ENCODE data around the gene BCAS1. TPM values are rescaled to one million over a fixed set of nuclear protein-coding genes. Genes with fewer than 3 reads are reported as not detected.
A peak's percentile ranks its signal among the peaks of the same experiment; 100 is the strongest.

The BCAS1 gene
- polyA plus RNA-seq, 1 of the 3 experiments (the other 2 are of a cell fraction) = not detected

DNA sequence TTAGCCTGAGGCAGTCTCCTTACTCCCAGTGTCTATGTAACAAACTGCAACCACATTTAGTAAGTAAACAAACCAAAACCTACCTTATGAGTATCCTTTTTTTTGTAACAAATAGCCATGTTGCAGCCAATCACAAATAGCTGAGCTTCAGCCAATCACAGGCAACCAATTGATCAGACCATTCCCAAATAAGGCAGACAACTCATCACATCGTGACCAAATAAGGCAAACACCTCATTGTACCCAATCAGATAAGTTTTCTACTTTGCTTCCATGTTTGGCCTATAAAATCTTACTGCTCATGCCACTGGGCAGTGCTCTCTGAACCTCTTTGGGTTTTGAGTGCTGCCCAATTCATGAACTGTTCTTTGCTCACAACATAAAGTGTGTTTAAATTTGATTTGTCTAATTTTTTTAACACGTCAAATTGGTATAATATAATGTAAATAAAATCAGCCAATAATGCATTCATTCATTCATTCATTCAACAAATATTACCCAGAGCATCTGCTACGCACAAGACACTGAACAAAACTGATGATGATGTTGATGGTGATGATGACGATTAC, 117.8 kb downstream of the BCAS1 start (continued):
- TF ChIP-seq MEF2A (IDR thresholded peaks at IDR 0.05; ENCODE audit: borderline replicate concordance, low read depth) = no peak

DNA sequence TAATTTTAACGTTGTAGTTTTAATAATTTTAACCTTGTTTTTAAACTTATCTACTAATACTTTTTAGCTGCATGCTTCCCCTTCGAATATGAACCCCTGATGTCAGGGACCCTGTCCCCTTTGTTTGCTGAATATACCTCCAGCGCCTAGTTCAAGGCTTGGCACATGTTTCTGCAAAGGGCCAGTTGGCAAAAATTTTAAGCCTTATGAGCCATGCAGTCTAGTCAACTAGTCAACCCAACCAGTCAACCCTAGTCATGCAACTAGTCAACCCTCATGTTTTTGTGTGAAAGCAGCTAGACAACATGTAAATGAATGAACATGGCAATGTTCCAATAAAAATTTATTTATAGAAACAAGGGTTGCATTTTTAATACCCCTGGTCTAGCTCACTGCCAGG, 119.8 kb downstream of the BCAS1 start:
- Histone ChIP-seq H3F3A (replicated peaks; ENCODE audit: insufficient read depth) (peaks cover 6% of the 10 kb centered on the region), H3K4me3 (ENCODE audit: low read depth in 2 of 2, low read length in 1 of 2) (no peak overlapping the region), H3K79me2 (ENCODE audit: insufficient read depth) (no peaks in the 10 kb centered on the region), H3K4me1 (ENCODE audit: control insufficient read depth in 1 of 2, insufficient read depth in 2 of 2, low read depth in 1 of 2, low read length in 1 of 2) (peaks cover 5 to 19% of the 10 kb centered on the region in 2 experiments; a peak in 2 of 4 replicates), H3K27me3 (ENCODE audit: insufficient read depth) (no peaks in the 10 kb centered on the region), H3K4me2 (no peak overlapping the region), H3K9ac (no peak overlapping the region), H4K20me1 (ENCODE audit: insufficient read depth) (no peaks in the 10 kb centered on the region), H3K36me3 (replicated peaks in 1 of 2; ENCODE audit: control insufficient read depth in 1 of 2, insufficient read depth in 2 of 2, low read length in 1 of 2) (no peaks in the 10 kb centered on the region), H3K9me3 (no peaks in the 10 kb centered on the region), H3K27ac (ENCODE audit: low read depth in 2 of 2, low read length in 1 of 2) (no peak overlapping the region), H2AFZ (ENCODE audit: low read depth) (no peak overlapping the region), H3K9me2 (no peaks in the 10 kb centered on the region)
- TF ChIP-seq TAF1 (IDR thresholded peaks at IDR 0.05; ENCODE audit: borderline replicate concordance, low read depth, low read length) (no peak), NFIC (IDR thresholded peaks at IDR 0.05; ENCODE audit: borderline replicate concordance) (no peak)
- TF ChIP-seq, protein P1, sequence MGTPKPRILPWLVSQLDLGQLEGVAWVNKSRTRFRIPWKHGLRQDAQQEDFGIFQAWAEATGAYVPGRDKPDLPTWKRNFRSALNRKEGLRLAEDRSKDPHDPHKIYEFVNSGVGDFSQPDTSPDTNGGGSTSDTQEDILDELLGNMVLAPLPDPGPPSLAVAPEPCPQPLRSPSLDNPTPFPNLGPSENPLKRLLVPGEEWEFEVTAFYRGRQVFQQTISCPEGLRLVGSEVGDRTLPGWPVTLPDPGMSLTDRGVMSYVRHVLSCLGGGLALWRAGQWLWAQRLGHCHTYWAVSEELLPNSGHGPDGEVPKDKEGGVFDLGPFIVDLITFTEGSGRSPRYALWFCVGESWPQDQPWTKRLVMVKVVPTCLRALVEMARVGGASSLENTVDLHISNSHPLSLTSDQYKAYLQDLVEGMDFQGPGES (IDR thresholded peaks at IDR 0.05; ENCODE audit: low read depth, low read length) = no peak
- DNase-seq = no peak
- POLR2A ChIA-PET = interaction anchor here (0.5 kb wide), 1 partner anchor 14 kb away, joined by 3 read pairs; no protein-coding TSS in a partner anchor
- CTCF ChIA-PET = interaction anchor here (0.9 to 1.5 kb wide), 5 partner anchors 11 to 113 kb away, joined by 3 to 4 read pairs (median 3); no protein-coding TSS in a partner anchor
- 62% methylated on average over 3 of the region's 3 CpGs for WGBS (ENCODE audit: low lambda C conversion rate)

GRCh38 chr20:53950031-53950430, 120.4 kb downstream of the BCAS1 start:
- peak overlapping the region in 1 of 2 experiments; percentile 65; a peak in 2 of 4 replicates for H3K27ac ChIP-seq (ENCODE audit: low read depth in 2 of 2, low read length in 1 of 2)
- H3K4me2 ChIP-seq = peak overlapping the region; percentile 51
- CTCF ChIA-PET = interaction anchor here (1.2 to 1.5 kb wide), 3 partner anchors 21 to 371 kb away, joined by 3 to 4 read pairs (median 4); no protein-coding TSS in a partner anchor
- TF ChIP-seq PBX3 (IDR thresholded peaks at IDR 0.05) = no peak
- TF ChIP-seq FOXJ3 (CRISPR knock-in tag; IDR thresholded peaks at IDR 0.05) = no peak
- TF ChIP-seq REST (IDR thresholded peaks at IDR 0.05; ENCODE audit: low read depth, low read length) = no peak
- TF ChIP-seq RCOR1 (IDR thresholded peaks at IDR 0.05; ENCODE audit: low read length) = no peak
- TF ChIP-seq USF1 (IDR thresholded peaks at IDR 0.05; ENCODE audit: borderline replicate concordance, low read depth) = no peak
- TF ChIP-seq FOXM1 (IDR thresholded peaks at IDR 0.05; ENCODE audit: low read depth) = no peak
- no peak for TF ChIP-seq NFIC (IDR thresholded peaks at IDR 0.05; ENCODE audit: borderline replicate concordance)
- no peak for TF ChIP-seq GABPA (IDR thresholded peaks at IDR 0.05; ENCODE audit: low read depth)
- TF ChIP-seq, protein P2, sequence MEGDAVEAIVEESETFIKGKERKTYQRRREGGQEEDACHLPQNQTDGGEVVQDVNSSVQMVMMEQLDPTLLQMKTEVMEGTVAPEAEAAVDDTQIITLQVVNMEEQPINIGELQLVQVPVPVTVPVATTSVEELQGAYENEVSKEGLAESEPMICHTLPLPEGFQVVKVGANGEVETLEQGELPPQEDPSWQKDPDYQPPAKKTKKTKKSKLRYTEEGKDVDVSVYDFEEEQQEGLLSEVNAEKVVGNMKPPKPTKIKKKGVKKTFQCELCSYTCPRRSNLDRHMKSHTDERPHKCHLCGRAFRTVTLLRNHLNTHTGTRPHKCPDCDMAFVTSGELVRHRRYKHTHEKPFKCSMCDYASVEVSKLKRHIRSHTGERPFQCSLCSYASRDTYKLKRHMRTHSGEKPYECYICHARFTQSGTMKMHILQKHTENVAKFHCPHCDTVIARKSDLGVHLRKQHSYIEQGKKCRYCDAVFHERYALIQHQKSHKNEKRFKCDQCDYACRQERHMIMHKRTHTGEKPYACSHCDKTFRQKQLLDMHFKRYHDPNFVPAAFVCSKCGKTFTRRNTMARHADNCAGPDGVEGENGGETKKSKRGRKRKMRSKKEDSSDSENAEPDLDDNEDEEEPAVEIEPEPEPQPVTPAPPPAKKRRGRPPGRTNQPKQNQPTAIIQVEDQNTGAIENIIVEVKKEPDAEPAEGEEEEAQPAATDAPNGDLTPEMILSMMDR (IDR thresholded peaks at IDR 0.05) = no peak
- no peak for TF ChIP-seq MAX (IDR thresholded peaks at IDR 0.05; ENCODE audit: low read depth)
- TF ChIP-seq, protein P1 (IDR thresholded peaks at IDR 0.05; ENCODE audit: low read depth, low read length) = no peak
- TF ChIP-seq TCF12 (IDR thresholded peaks at IDR 0.05) = no peak

More at GRCh38 chr20:53950031-53950430, 120.4 kb downstream of the BCAS1 start:
- H3K9ac ChIP-seq = 0 out of 2 replicates have a peak overlapping the region, but pooled peaks have one; percentile 32
- no peaks in the 10 kb centered on the region for H3K79me2 ChIP-seq (ENCODE audit: insufficient read depth)
- H3K27me3 ChIP-seq (ENCODE audit: insufficient read depth) = no peaks in the 10 kb centered on the region
- no peaks in the 10 kb centered on the region for H3K9me3 ChIP-seq
- DNase-seq = no peak
- H3K4me1 ChIP-seq (ENCODE audit: control insufficient read depth in 1 of 2, insufficient read depth in 2 of 2, low read depth in 1 of 2, low read length in 1 of 2) = peaks cover 5 to 19% of the 10 kb centered on the region in 2 experiments; a peak in 2 of 4 replicates
- H3F3A ChIP-seq (replicated peaks; ENCODE audit: insufficient read depth) = peaks cover 6% of the 10 kb centered on the region
- H3K9me2 ChIP-seq = no peaks in the 10 kb centered on the region
- WGBS (ENCODE audit: low lambda C conversion rate) = 79% methylated on average over 7 of the region's 7 CpGs
- peak overlapping the region; percentile 79 for H2AFZ ChIP-seq (ENCODE audit: low read depth)
- H3K4me3 ChIP-seq (ENCODE audit: low read depth in 2 of 2, low read length in 1 of 2) = no peak overlapping the region
- POLR2A ChIA-PET = no interaction called here
- no peaks in the 10 kb centered on the region for H4K20me1 ChIP-seq (ENCODE audit: insufficient read depth)
- no peaks in the 10 kb centered on the region for H3K36me3 ChIP-seq (replicated peaks in 1 of 2; ENCODE audit: control insufficient read depth in 1 of 2, insufficient read depth in 2 of 2, low read length in 1 of 2)

All from SK-N-SH (cell line).